Stomach (tissue), 9 donors: Measurements from ENCODE around the gene BMPR2. TPM values are rescaled to one million over a fixed set of nuclear protein-coding genes. Genes with fewer than 3 reads are reported as not detected.
"Not testable (repeated sequence)": the region's sequence is repeated elsewhere in the genome, so short reads cannot be mapped to it uniquely, and the experiment has no call there.

ENCODE experiments used
- DNase-seq, 2 donors: peaks; one replicate each; pipeline versions ENCODE4 v3.0.0 to v3.0.0-alpha.2; 2013 to 2019
- H3K27ac ChIP-seq, 5 donors: fragments of 200-600 bp in 4 of 5; sonication (generic) in 4 of 5; one replicate each; pipeline ENCODE4 v1.5.1; 2013 to 2019; ENCODE audit warnings: mild to moderate bottlenecking in 1 of 5, moderate library complexity in 1 of 5
- H3K27me3 ChIP-seq, 3 donors: fragments of 200-600 bp; sonication (generic); one replicate each; pipeline ENCODE4 v1.5.1; 2017 to 2019; ENCODE audit warnings: mixed run types in 1 of 3
- H3K36me3 ChIP-seq, 4 donors: fragments of 200-600 bp; sonication (generic); 1 replicate in 3 of 4; 2 replicates in 1 of 4; pipeline ENCODE4 v1.5.1; 2016 to 2019
- H3K4me1 ChIP-seq, 4 donors: fragments of 200-600 bp; sonication (generic); one replicate each; pipeline ENCODE4 v1.5.1; 2016 to 2019
- H3K4me3 ChIP-seq, 4 donors: fragments of 200-600 bp; sonication (generic) in 3 of 4; one replicate each; pipeline ENCODE4 v1.5.1; 2016 to 2019; ENCODE audit warnings: mild to moderate bottlenecking in 1 of 4
- H3K9me3 ChIP-seq, 4 donors: fragments of 200-600 bp; sonication (generic); one replicate each; pipeline ENCODE4 v1.5.1; 2016 to 2019
- EP300 ChIP-seq: sonication (generic); formaldehyde crosslinking; IDR thresholded peaks from one replicate; pipeline ENCODE4 v1.6.1; 2017; ENCODE audit warnings: antibody characterized with exemption
- POLR2A ChIP-seq, 4 donors: fragments of 450-650 bp; IDR thresholded peaks; one replicate each; pipeline ENCODE4 v1.6.1; 2016; ENCODE audit warnings: antibody characterized with exemption in 4 of 4, control low read depth in 2 of 4, mild to moderate bottlenecking in 1 of 4, moderate library complexity in 1 of 4
- POLR2AphosphoS5 ChIP-seq, 3 donors: sonication (generic); formaldehyde crosslinking; IDR thresholded peaks; one replicate each; pipeline ENCODE4 v1.6.1; 2016; ENCODE audit warnings: antibody characterized with exemption in 3 of 3
- WGBS, 5 donors: extraction: QIAGEN DNeasy Blood & Tissue Kit in 3 of 5; methylation state at CpG; one replicate each; pipeline versions ENCODE4 v1.1.5 to v1.1.7; 2013 to 2018; 5-methylcytosine and 5-hydroxymethylcytosine counted together
- intact Hi-C: fragments of 100-400 bp; cut with DNase I; formaldehyde crosslinking; loops from one replicate; pipeline ENCODE4 v1.15.1; 2023; ENCODE audit warnings: low total_unique reads
- polyA plus RNA-seq, 3 donors: library from polyadenylated mRNA; stranded (reverse); fragments of 200-250 nt; gene quantifications; one replicate each; pipeline ENCODE4 v1.2.3, GENCODE V29; 2013
- total RNA-seq, 5 donors: library from RNA; depleted of rRNA; stranded (reverse); fragments of >200 nt; gene quantifications; one replicate each; pipeline versions ENCODE4 v1.1.0 to v1.2.3, GENCODE V29; 2014 to 2016
- TF ChIP-seq, protein P1 (sequence below), 7 experiments: fragments of 450-650 bp in 4 of 7; fragments of 200-600 bp in 3 of 7; sonication (generic) in 3 of 7; IDR thresholded peaks; one replicate each; pipeline ENCODE4 v1.5.1; 2016 to 2019; ENCODE audit warnings: antibody characterized with exemption in 7 of 7, control low read depth in 2 of 7, mild to moderate bottlenecking in 1 of 7
- donor health status: healthy with polysubstance abuse.
- donor health status: Bipolar disorder and iron deficiency.
- donor health status: healthy.

BMPR2 gene
- total and polyA plus RNA-seq, 8 donors: 2.8 to 48.3 (median 16.2) TPM

- no peaks in the 10 kb centered on the region for H3K9me3 ChIP-seq
- 0 to 1% (median 0%) methylated on average over 36 to 38 of the region's 38 CpGs for WGBS, 5 donors
- no peaks in the 10 kb centered on the region for H3K36me3 ChIP-seq
- H3K4me1 ChIP-seq: peaks cover 11 to 47% (median 34%) of the 10 kb centered on the region in 4 donors
- intact Hi-C loops: no loop called here
- H3K27me3 ChIP-seq: no peaks in the 10 kb centered on the region
- no peak for TF ChIP-seq EP300
- TF ChIP-seq, protein P1, sequence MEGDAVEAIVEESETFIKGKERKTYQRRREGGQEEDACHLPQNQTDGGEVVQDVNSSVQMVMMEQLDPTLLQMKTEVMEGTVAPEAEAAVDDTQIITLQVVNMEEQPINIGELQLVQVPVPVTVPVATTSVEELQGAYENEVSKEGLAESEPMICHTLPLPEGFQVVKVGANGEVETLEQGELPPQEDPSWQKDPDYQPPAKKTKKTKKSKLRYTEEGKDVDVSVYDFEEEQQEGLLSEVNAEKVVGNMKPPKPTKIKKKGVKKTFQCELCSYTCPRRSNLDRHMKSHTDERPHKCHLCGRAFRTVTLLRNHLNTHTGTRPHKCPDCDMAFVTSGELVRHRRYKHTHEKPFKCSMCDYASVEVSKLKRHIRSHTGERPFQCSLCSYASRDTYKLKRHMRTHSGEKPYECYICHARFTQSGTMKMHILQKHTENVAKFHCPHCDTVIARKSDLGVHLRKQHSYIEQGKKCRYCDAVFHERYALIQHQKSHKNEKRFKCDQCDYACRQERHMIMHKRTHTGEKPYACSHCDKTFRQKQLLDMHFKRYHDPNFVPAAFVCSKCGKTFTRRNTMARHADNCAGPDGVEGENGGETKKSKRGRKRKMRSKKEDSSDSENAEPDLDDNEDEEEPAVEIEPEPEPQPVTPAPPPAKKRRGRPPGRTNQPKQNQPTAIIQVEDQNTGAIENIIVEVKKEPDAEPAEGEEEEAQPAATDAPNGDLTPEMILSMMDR (IDR thresholded peaks at IDR 0.05): no peak
- no peak for TF ChIP-seq POLR2A (IDR thresholded peaks at IDR 0.05)
- TF ChIP-seq POLR2AphosphoS5 (IDR thresholded peaks at IDR 0.05): peak in 1 of 3 donors; percentile 14
- peak overlapping the region; percentile 73 to 96 (median 90) for H3K4me3 ChIP-seq
- peak; percentile 45 to 71 for DNase-seq
- peak overlapping the region; percentile 91 to 99 (median 98) for H3K27ac ChIP-seq
Measured at GRCh38 chr2:202377207-202377761, 1.2 kb downstream of the BMPR2 start.

GRCh38 chr2:202378001-202378400 lies 1.9 kb downstream of the BMPR2 start:
- H3K27ac ChIP-seq: peak overlapping the region in 4 of 5 donors; percentile 91 to 99 (median 98)
- H3K36me3 ChIP-seq: no peaks in the 10 kb centered on the region
- no peaks in the 10 kb centered on the region for H3K27me3 ChIP-seq
- peaks cover 11 to 54% (median 37%) of the 10 kb centered on the region in 4 donors for H3K4me1 ChIP-seq
- H3K9me3 ChIP-seq: no peaks in the 10 kb centered on the region
- TF ChIP-seq, protein P1 (IDR thresholded peaks at IDR 0.05): no peak
- TF ChIP-seq POLR2A (IDR thresholded peaks at IDR 0.05) (no peak), POLR2AphosphoS5 (IDR thresholded peaks at IDR 0.05) (no peak), EP300 (no peak)
- intact Hi-C loops: no loop called here
- DNase-seq: no peak
- WGBS, 5 donors: 3 to 8% (median 5%) methylated on average over 4 of the region's 4 CpGs
- H3K4me3 ChIP-seq: peak overlapping the region; percentile 73 to 96 (median 90)

GRCh38 chr2:202378662-202379358 lies 2.7 kb downstream of the BMPR2 start:
- 13 to 29% (median 20%) methylated on average over 3 of the region's 3 CpGs for WGBS, 5 donors
- no peak for TF ChIP-seq POLR2A (IDR thresholded peaks at IDR 0.05)
- TF ChIP-seq, protein P1 (IDR thresholded peaks at IDR 0.05): no peak
- TF ChIP-seq POLR2AphosphoS5 (IDR thresholded peaks at IDR 0.05): no peak
- no peak for TF ChIP-seq EP300
- Histone ChIP-seq H3K27me3 (no peaks in the 10 kb centered on the region), H3K4me1 (peaks cover 11 to 61% (median 40%) of the 10 kb centered on the region in 4 donors), H3K4me3 (peak overlapping the region; percentile 73 to 96 (median 90)), H3K9me3 (no peaks in the 10 kb centered on the region), H3K36me3 (no peaks in the 10 kb centered on the region), H3K27ac (peak overlapping the region in 4 of 5 donors; percentile 39 to 99 (median 98))
- DNase-seq: no peak
- intact Hi-C loops: no loop called here

GRCh38 chr2:202382684-202383083 lies 6.6 kb downstream of the BMPR2 start:
- Histone ChIP-seq H3K27ac (no peak overlapping the region), H3K4me3 (no peak overlapping the region), H3K27me3 (no peaks in the 10 kb centered on the region), H3K36me3 (no peaks in the 10 kb centered on the region), H3K4me1 (peaks cover 6 to 84% (median 57%) of the 10 kb centered on the region in 4 donors), H3K9me3 (no peaks in the 10 kb centered on the region)
- intact Hi-C loops: no loop called here
- DNase-seq: no peak
- TF ChIP-seq, protein P1 (IDR thresholded peaks at IDR 0.05): no peak
- no peak for TF ChIP-seq POLR2AphosphoS5 (IDR thresholded peaks at IDR 0.05)
- 87 to 98% (median 95%) methylated on average over 2 of the region's 2 CpGs for WGBS, 5 donors

DNA sequence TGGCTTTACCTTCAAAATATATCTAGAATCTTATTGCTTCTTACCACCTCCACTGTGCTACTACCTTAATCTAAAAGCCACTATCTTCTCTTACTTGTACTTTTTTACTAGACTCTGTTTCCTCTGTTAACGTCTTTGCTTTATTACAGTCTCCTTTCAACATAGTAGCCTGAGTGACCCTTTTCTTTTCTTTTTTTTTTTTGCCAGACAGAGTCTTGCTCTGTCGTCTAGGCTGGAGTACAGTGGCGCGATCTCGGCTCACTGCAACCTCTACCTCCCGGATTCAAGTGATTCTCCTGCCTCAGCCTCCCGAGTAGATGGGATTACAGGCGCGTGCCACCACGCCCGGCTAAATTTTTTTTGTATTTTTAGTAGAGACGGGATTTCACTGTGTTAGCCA lies 10.4 kb downstream of the BMPR2 start:
- 86 to 89% (median 87%) methylated on average over 12 of the region's 12 CpGs for WGBS, 5 donors
- H3K27ac ChIP-seq, intact Hi-C loops: not testable (repeated sequence)

More for the DNA sequence above, 10.4 kb downstream of the BMPR2 start:
- H3K4me1 ChIP-seq: peaks cover 4 to 63% (median 34%) of the 10 kb centered on the region in 4 donors
- H3K27me3 ChIP-seq, H3K36me3 ChIP-seq, DNase-seq, H3K4me3 ChIP-seq, H3K9me3 ChIP-seq: not testable (repeated sequence)
